Motor neuron (in vitro differentiated cells): ENCODE data around the gene ADGRA3. TPM values are rescaled to one million over a fixed set of nuclear protein-coding genes. Genes with fewer than 3 reads are reported as not detected.

Experiments used
- ATAC-seq, 8 experiments: fragments of 200-7000 bp; cut with Tn5 transposase; replicated peaks in 6 of 8; 2 replicates each; pipeline ENCODE4 v1.8.0; 2021; ENCODE audit warnings: mild to moderate bottlenecking in 8 of 8, moderate library complexity in 8 of 8
- H3K27ac ChIP-seq, 2 donors: fragments of 250-450 bp; sonication (Bioruptor Pico); 2 replicates each; pipeline ENCODE4 v1.9.0; 2021; ENCODE audit warnings: antibody characterized with exemption in 2 of 2, mild to moderate bottlenecking in 2 of 2, moderate library complexity in 1 of 2
- H3K4me1 ChIP-seq, 2 donors: fragments of 250-450 bp; sonication (Bioruptor Pico); replicated peaks in 1 of 2; 2 replicates each; pipeline ENCODE4 v1.6.1; 2021; ENCODE audit warnings: antibody characterized with exemption in 2 of 2, mild to moderate bottlenecking in 2 of 2, moderate library complexity in 1 of 2
- H3K4me3 ChIP-seq, 5 donors: fragments of 250-450 bp; sonication (Bioruptor Pico); 2 replicates each; pipeline ENCODE4 v1.9.0; 2021; ENCODE audit warnings: antibody characterized with exemption in 5 of 5, mild to moderate bottlenecking in 5 of 5, moderate library complexity in 4 of 5
- WGBS, 10 experiments: fragments of 450-650 bp; shearing (Covaris generic); methylation state at CpG; one replicate each; pipeline ENCODE4 v1.0.0; 2022; 5-methylcytosine and 5-hydroxymethylcytosine counted together
- in situ Hi-C, 9 experiments: fragments of 400-800 bp; cut with MboI; loops; one replicate each; pipeline ENCODE4 v1.15.0; 2021; ENCODE audit warnings: low sequenced_read_pairs in 9 of 9, low pct_unique_long_range_greater_than_20kb in 2 of 9; ENCODE audit not compliant: unreplicated experiment in 9 of 9
- total RNA-seq, 8 experiments: library from RNA; unstranded; fragments of 300-600 nt; gene quantifications; 2 replicates each; pipeline versions ENCODE4 v1.2.3 to v1.2.4, GENCODE V29; 2022

Gene ADGRA3
- total RNA-seq, 8 experiments from 2014 or later: 12.5 to 137 (median 28.1) TPM

DNA sequence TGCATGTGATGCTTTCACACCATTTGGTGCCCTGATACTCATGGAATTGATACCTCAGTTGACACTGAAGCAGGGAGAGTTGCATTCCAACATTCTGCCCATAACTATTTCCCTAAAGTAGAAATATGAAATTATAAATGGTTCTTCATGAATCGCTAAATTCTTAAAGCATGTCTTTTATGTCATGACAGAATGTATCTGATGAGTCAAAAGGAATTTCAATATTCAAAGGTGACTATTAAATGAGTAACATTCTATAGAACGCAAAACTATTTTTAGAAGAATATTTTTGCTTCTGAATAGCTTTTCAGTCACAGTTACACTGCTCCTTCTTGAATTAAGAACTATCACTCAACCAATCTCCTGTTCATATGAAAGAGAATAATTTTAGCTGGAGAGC is 152.8 kb downstream of the ADGRA3 start:
- WGBS, 10 experiments: 0 to 100% (median 60%) methylated on average over 1 to 2 of the region's 2 CpGs
- in situ Hi-C loops: loop anchor here in 1 of 9 experiments (25.0 kb wide), 1 partner anchor 576 kb away; no protein-coding TSS in a partner anchor
- no peaks in the 10 kb centered on the region for H3K4me1 ChIP-seq
- no peak overlapping the region for H3K4me3 ChIP-seq
- H3K27ac ChIP-seq: no peak overlapping the region
- ATAC-seq: no peak

DNA sequence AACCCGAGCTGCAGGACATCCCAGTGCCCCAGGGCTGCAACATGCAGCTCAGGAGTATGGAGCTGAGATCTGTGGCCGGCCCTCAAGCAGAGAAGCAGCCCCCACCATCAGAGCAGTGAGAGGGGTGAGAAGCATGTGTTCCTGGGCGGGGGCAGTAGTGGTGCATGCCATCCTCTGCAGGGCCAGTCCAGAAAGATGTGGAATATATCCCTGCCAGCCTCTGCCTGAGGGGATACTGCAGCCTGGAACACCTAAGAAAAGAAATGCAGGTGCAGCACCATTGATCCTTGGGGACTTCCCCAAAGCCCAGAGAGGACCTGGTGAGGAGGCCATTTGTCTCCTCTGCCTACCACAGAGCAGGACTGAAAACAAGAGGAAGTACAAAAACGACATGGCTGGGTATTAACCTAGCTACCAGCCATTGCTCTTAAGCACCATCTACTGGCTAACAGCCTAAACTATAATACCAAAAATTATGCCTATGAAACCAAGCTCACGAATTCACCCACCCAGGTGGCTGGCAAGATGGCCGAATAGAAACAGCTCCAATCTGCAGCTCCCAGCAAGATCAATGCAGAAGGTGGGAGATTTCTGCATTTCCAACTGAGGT is 158.8 kb downstream of the ADGRA3 start:
- in situ Hi-C loops: loop anchor here in 1 of 9 experiments (25.0 kb wide), 1 partner anchor 570 kb away; no protein-coding TSS in a partner anchor
- H3K4me1 ChIP-seq: peaks cover 0 to 2% of the 10 kb centered on the region in 2 donors
- 0 to 60% (median 33%) methylated on average over 1 to 3 of the region's 6 CpGs; no CpG with 5 or more reads in 3 of the 10 experiments for WGBS, 10 experiments
- no peak overlapping the region for H3K27ac ChIP-seq
- no peak overlapping the region for H3K4me3 ChIP-seq
- peak in 5 of 8 experiments; percentile 29 to 82 (median 32) for ATAC-seq

DNA sequence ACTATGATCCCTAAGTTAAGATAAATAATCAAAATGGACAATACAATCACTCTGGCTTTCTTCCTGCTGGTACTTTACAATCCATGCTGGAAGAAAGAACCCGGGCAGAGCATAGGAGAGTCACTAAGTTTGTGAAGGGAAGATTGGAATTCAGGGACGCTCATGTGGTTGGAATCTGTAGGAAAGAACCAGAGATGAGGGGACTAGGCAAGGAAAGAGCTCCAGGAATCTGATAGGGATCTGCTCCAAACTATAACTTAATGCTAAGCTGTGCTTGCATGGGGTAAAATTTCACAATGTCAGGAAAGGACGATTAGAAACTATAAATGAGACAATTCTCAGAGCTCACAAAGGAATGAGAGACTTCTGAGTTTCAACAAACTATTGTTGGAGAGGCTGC is 167.5 kb downstream of the ADGRA3 start:
- WGBS, 10 experiments: 0 to 71% (median 44%) methylated on average over 1 to 3 of the region's 3 CpGs
- in situ Hi-C loops: no loop called here

DNA sequence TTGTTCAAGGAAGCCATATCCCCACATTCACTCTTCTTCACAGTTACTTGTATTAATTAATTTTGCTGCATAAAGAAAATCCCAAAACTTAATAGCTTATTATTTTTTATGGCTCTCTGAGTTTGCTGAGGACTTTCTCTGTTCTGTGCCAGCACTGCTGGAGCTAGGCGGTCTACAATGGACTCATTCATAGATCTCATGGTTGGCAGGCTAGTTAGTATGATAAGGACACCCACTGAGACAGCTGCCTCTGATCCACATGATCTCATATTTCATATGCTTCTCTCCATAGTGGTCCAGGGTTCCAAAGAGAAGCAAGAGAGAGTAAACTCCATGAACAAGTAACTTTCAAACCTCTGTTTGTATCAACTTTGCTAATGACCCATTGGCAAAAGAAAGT is 170.2 kb downstream of the ADGRA3 start:
- H3K27ac ChIP-seq: no peak overlapping the region

More for the DNA sequence above, 167.5 kb downstream of the ADGRA3 start:
- no peaks in the 10 kb centered on the region for H3K4me1 ChIP-seq
- H3K4me3 ChIP-seq: no peak overlapping the region
- ATAC-seq: no peak
- no peak overlapping the region for H3K27ac ChIP-seq

DNA sequence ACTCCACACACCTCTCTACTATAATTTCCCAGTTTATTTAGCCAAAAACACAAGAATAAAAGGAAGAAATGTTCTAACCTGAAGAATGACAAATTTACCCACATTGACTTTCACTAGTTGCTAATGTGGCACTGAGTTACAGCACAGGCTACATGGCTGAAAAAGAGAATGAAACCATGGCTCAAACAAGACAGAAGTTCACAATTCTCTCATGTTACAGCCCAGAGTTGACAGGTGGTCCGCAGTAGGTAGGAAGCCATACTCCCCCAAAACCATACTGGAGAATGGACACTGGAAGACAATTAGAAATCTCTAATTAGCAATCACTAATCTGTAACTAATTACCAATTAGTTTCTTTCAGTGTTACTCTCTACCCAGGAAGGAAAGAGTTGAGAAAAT is 170.8 kb downstream of the ADGRA3 start:
- no peak overlapping the region for H3K27ac ChIP-seq
- ATAC-seq: no peak
- no peak overlapping the region for H3K4me3 ChIP-seq
- in situ Hi-C loops: no loop called here
- no peaks in the 10 kb centered on the region for H3K4me1 ChIP-seq
- WGBS, 10 experiments: 0 to 33% (median 0%) methylated on average over 1 of the region's 1 CpG; no CpG with 5 or more reads in 5 of the 10 experiments

More for the DNA sequence above, 170.2 kb downstream of the ADGRA3 start:
- Histone ChIP-seq H3K4me1 (no peaks in the 10 kb centered on the region), H3K4me3 (no peak overlapping the region)
- 67 to 100% (median 100%) methylated on average over 1 of the region's 1 CpG; no CpG with 5 or more reads in 4 of the 10 experiments for WGBS, 10 experiments
- in situ Hi-C loops: no loop called here
- ATAC-seq: no peak

DNA sequence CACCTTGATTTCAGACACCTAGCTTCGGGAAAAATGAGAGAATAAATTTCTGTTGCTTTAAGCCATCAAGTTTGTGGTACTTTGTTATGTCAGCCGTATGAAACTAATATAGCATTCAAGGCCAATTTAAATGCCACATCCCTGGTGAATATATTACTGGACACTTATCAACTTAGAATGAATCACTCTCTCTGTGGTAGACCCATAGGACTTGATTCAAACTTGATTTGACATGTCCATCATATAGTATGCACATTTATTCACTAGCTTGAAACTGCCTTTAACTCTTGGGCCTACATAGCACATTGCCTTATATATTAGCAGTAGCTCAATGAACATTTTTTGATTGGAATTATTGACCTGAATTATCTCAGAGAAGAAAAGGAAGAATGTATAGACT is 172.3 kb downstream of the ADGRA3 start:
- 42 to 100% (median 88%) methylated on average over 1 to 2 of the region's 2 CpGs for WGBS, 10 experiments
- H3K27ac ChIP-seq: no peak overlapping the region

DNA sequence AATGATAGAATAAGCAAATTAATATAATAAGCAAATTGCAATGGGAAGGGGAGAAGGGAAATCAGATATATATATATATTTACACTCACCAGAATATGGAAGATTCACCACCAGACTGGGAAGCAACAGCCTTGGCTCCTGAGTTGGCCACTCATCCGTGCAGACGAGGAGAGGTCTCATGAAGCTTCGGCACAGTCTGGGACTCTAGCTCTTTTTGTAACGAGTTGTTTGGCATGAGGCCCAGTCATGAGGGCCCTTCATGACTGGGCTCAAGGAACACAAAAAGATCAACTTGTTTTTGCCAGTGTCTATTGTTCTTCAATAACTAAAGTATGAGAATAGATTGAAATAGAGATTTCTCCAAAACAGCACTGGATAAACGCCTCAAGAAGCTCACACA is 176.4 kb downstream of the ADGRA3 start:
- H3K27ac ChIP-seq: no peak overlapping the region
- no peaks in the 10 kb centered on the region for H3K4me1 ChIP-seq
- H3K4me3 ChIP-seq: no peak overlapping the region
- ATAC-seq: no peak
- in situ Hi-C loops: no loop called here
- WGBS, 10 experiments: 34 to 100% (median 76%) methylated on average over 1 to 5 of the region's 5 CpGs; no CpG with 5 or more reads in 3 of the 10 experiments

More for the DNA sequence above, 172.3 kb downstream of the ADGRA3 start:
- no peak for ATAC-seq
- in situ Hi-C loops: no loop called here
- H3K4me1 ChIP-seq: no peaks in the 10 kb centered on the region
- no peak overlapping the region for H3K4me3 ChIP-seq

DNA sequence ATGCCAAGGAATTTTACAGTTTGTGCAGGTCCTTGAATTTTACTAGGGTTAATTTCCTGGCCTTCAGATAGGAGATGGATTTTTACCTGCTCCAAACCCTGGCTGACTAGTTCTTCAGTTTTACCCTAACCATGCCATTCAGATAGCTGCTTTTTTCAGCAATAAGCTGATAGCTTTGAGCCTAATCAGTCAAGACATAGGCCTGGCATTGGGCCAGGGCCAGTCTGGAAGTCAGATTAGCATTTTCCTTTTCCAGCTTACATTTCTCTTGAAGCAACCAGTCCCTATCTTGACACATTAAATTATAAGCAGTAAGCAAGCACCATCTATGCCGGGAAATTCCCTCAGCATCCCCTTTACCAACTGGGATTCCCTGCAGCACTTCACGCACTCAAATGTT is 177.1 kb downstream of the ADGRA3 start:
- H3K4me3 ChIP-seq: no peak overlapping the region
- no peak for ATAC-seq
- WGBS, 10 experiments: 37 to 100% (median 85%) methylated on average over 1 to 2 of the region's 2 CpGs; no CpG with 5 or more reads in 4 of the 10 experiments
- in situ Hi-C loops: no loop called here
- H3K4me1 ChIP-seq: no peaks in the 10 kb centered on the region
- no peak overlapping the region for H3K27ac ChIP-seq

Other genes with a start within 250 kb of the ADGRA3 start
- 1 to 10 TPM in 2 of 8 experiments, under 1 TPM in 2, not detected in 4; 0.24 to 2.5 (median 0.85) TPM for gene GBA3, start 176.9 kb upstream of the ADGRA3 start, total RNA-seq